PC-3 (cell line): ENCODE data around the gene CASK. TPM values are rescaled to one million over a fixed set of nuclear protein-coding genes. Genes with fewer than 3 reads are reported as not detected.

ENCODE experiments used
- ATAC-seq: fragments of 200-7000 bp; cut with Tn5 transposase; 2 replicates; pipeline ENCODE4 v1.9.1; 2020; ENCODE audit warnings: mild to moderate bottlenecking, moderate library complexity
- BruUV-seq: library from RNA; stranded (reverse); fragments of 400-500 nt; replicated peaks from 2 replicates; lab custom pipeline; 2021; lab: Mats Ljungman, UMichigan
- CTCF ChIA-PET: fragments of 300-600 bp; sonication (Branson Sonifier 250); formaldehyde crosslinking; loops from one replicate; lab custom pipeline; 2022; ENCODE audit warnings: antibody characterized with exemption; lab: Charles Lee
- POLR2A ChIA-PET: fragments of 300-600 bp; sonication (Branson Sonifier 250); formaldehyde crosslinking; loops from one replicate; lab custom pipeline; 2022; ENCODE audit warnings: antibody characterized with exemption; ENCODE audit not compliant: unreplicated experiment; lab: Charles Lee
- DNase-seq: peaks from one replicate; pipeline ENCODE4 v3.0.0-alpha.2; 2015
- H2AFZ ChIP-seq: fragments of 300-600 bp; sonication (generic); 2 replicates; pipeline ENCODE4 v1.6.0; 2016; ENCODE audit warnings: antibody characterized with exemption, low read length
- H3F3A ChIP-seq: fragments of 300-600 bp; sonication (generic); one replicate; pipeline ENCODE4 v1.6.0; 2017; ENCODE audit warnings: antibody characterized with exemption, low read length, control low read depth, mild to moderate bottlenecking; ENCODE audit not compliant: unreplicated experiment
- H3K27ac ChIP-seq: fragments of 300-600 bp; sonication (generic); 2 replicates; pipeline ENCODE4 v1.5.1; 2016; ENCODE audit warnings: mild to moderate bottlenecking, low read length
- H3K27me3 ChIP-seq: fragments of 300-600 bp; sonication (generic); 2 replicates; pipeline ENCODE4 v1.6.1; 2016; ENCODE audit warnings: low read length, mixed read lengths
- H3K36me3 ChIP-seq: fragments of 300-600 bp; sonication (generic); 2 replicates; pipeline ENCODE4 v1.6.1; 2016; ENCODE audit warnings: low read depth, mixed run types, low read length, mixed read lengths
- H3K4me1 ChIP-seq: fragments of 300-600 bp; sonication (generic); 2 replicates; pipeline ENCODE4 v1.5.1; 2016; ENCODE audit warnings: low read length; ENCODE audit not compliant: insufficient read depth
- H3K4me2 ChIP-seq: fragments of 300-600 bp; sonication (generic); 2 replicates; pipeline ENCODE4 v1.6.0; 2016; ENCODE audit warnings: low read length
- H3K4me3 ChIP-seq: fragments of 300-600 bp; sonication (generic); 2 replicates; pipeline ENCODE4 v1.5.1; 2016; ENCODE audit warnings: mild to moderate bottlenecking, low read length, mixed read lengths
- H3K79me2 ChIP-seq: fragments of 300-600 bp; sonication (generic); 2 replicates; pipeline ENCODE4 v1.6.1; 2017; ENCODE audit warnings: low read length, mixed read lengths
- H3K9ac ChIP-seq: fragments of 300-600 bp; sonication (generic); 2 replicates; pipeline ENCODE4 v1.6.0; 2016; ENCODE audit warnings: mild to moderate bottlenecking, low read length
- H3K9me2 ChIP-seq: fragments of 300-600 bp; sonication (generic); replicated peaks from 2 replicates; pipeline ENCODE4 v1.6.1; 2016; ENCODE audit warnings: mixed run types, low read length, mixed read lengths
- H3K9me3 ChIP-seq: fragments of 300-600 bp; sonication (generic); 2 replicates; pipeline ENCODE4 v1.6.1; 2016; ENCODE audit warnings: low read length, mixed read lengths
- H4K20me1 ChIP-seq: fragments of 300-600 bp; sonication (generic); 2 replicates; pipeline ENCODE4 v1.6.1; 2016; ENCODE audit warnings: low read length, mixed read lengths
- EZH2 ChIP-seq: fragments of 300-600 bp; sonication (generic); IDR thresholded peaks from one replicate; pipeline ENCODE4 v1.6.1; 2017; ENCODE audit warnings: antibody characterized with exemption, mild to moderate bottlenecking, low read length; ENCODE audit not compliant: unreplicated experiment
- EZH2phosphoT487 ChIP-seq: fragments of 300-600 bp; sonication (generic); IDR thresholded peaks from 2 replicates; pipeline ENCODE4 v1.6.1; 2018; ENCODE audit warnings: mild to moderate bottlenecking, antibody characterized with exemption, low read length, borderline replicate concordance
- intact Hi-C: fragments of 100-400 bp; cut with micrococcal nuclease; formaldehyde crosslinking; loops from 2 replicates; pipeline ENCODE4 v1.9.0; 2023
- total RNA-seq: library from RNA; depleted of rRNA; stranded (reverse); fragments of >200 nt; gene quantifications from 2 replicates; pipeline ENCODE4 v1.2.3, GENCODE V29; 2014
- TF ChIP-seq, protein P1 (sequence below): fragments of 300-600 bp; sonication (generic); conservative IDR thresholded peaks from 2 replicates; pipeline ENCODE4 v1.5.1; 2017; ENCODE audit warnings: antibody characterized with exemption, low read depth, mild to moderate bottlenecking, low read length

CASK gene
- total RNA-seq, 1 experiment from 2014 or later: 21.4 TPM

DNA sequence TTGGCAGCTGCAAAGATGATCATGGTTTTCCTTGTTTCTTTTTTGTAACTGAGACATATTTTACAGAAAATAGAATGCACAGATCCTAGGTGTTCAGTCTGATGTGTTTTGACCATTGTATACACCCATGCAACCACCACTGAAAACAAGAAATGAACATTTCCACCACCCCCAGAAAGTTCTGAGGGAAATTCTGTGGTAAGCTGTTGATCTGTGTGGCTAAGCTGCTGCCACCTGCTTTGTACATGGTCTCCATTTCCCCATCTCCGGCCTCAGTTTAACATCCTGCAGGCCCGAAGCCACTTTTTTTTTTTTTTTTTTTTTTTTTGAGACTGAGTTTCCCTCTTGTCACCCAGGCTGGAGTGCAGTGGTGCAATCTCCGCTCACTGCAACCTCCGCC lies 411.0 kb downstream of the CASK start:
- TF ChIP-seq EZH2phosphoT487 (no peak), EZH2 (no peak)
- TF ChIP-seq, protein P1, sequence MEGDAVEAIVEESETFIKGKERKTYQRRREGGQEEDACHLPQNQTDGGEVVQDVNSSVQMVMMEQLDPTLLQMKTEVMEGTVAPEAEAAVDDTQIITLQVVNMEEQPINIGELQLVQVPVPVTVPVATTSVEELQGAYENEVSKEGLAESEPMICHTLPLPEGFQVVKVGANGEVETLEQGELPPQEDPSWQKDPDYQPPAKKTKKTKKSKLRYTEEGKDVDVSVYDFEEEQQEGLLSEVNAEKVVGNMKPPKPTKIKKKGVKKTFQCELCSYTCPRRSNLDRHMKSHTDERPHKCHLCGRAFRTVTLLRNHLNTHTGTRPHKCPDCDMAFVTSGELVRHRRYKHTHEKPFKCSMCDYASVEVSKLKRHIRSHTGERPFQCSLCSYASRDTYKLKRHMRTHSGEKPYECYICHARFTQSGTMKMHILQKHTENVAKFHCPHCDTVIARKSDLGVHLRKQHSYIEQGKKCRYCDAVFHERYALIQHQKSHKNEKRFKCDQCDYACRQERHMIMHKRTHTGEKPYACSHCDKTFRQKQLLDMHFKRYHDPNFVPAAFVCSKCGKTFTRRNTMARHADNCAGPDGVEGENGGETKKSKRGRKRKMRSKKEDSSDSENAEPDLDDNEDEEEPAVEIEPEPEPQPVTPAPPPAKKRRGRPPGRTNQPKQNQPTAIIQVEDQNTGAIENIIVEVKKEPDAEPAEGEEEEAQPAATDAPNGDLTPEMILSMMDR: no peak
- Histone ChIP-seq H3K36me3 (no peaks in the 10 kb centered on the region), H2AFZ (no peak overlapping the region), H3K9me3 (no peaks in the 10 kb centered on the region), H3K4me3 (no peak overlapping the region), H3K27ac (no peak overlapping the region), H3F3A (no peaks in the 10 kb centered on the region), H3K9me2 (no peaks in the 10 kb centered on the region), H3K4me2 (no peak overlapping the region), H3K79me2 (no peaks in the 10 kb centered on the region), H4K20me1 (no peaks in the 10 kb centered on the region), H3K4me1 (no peaks in the 10 kb centered on the region), H3K27me3 (no peaks in the 10 kb centered on the region), H3K9ac (no peak overlapping the region)
- intact Hi-C loops: no loop called here
- no TSS peak for BruUV-seq
- CTCF ChIA-PET: no interaction called here
- no peak for DNase-seq
- POLR2A ChIA-PET: no interaction called here
- no peak for ATAC-seq

DNA sequence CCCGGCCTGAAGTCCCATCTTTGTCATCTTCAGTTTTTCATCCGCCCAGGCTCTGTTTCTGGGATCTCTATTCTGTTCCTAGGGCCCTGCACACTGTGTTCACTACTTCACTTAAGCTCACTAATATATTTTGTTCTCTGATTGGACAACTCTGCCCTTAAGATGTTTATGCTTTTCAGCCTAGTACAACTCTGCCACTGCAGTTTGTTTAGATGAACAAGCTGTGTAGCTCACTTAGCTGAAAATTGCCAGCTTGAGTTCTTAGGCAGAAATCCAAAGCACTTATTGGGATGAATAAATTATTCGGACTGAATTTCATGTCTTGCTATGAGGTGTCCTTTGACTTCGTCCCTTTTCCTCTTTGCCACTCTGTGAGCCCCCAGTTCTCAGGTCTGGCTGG lies 415.4 kb downstream of the CASK start:
- intact Hi-C loops: no loop called here
- Histone ChIP-seq H3K9me3 (no peaks in the 10 kb centered on the region), H2AFZ (no peak overlapping the region), H3K36me3 (no peaks in the 10 kb centered on the region), H3K4me2 (no peak overlapping the region), H3K27ac (no peak overlapping the region), H3K79me2 (no peaks in the 10 kb centered on the region), H3K9ac (no peak overlapping the region), H4K20me1 (no peaks in the 10 kb centered on the region), H3F3A (no peaks in the 10 kb centered on the region), H3K9me2 (no peaks in the 10 kb centered on the region), H3K4me3 (no peak overlapping the region), H3K27me3 (no peaks in the 10 kb centered on the region), H3K4me1 (no peaks in the 10 kb centered on the region)
- ChIA-PET POLR2A (no interaction called here), CTCF (no interaction called here)
- no peak for ATAC-seq
- TF ChIP-seq EZH2 (no peak), EZH2phosphoT487 (no peak)
- TF ChIP-seq, protein P1: no peak
- no peak for DNase-seq
- no TSS peak for BruUV-seq

DNA sequence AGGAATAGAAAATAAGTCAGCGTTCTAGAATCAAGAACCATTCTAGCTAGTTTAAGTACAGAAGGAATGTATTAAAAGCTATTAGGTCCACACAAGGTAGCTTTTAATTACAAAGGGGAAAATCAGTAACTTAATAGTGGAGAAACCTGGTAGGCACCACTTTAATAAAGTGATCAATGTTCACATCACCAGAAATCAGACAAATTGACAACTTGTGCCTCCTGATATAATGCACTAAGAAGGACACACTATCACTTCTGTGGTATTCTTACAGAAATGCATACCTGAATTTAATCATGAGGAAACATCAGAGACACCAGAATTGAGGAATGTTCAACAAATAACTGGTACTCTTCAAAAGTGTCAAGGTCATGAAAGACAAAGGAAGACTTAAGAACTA lies 421.4 kb downstream of the CASK start:
- ChIA-PET POLR2A (interaction anchor here (0.8 kb wide), 1 partner anchor 96 kb away, joined by 4 read pairs; no protein-coding TSS in a partner anchor), CTCF (interaction anchor here (0.7 kb wide), 1 partner anchor 849 kb away, joined by 4 read pairs; no protein-coding TSS in a partner anchor)
- no peak for TF ChIP-seq EZH2phosphoT487
- TF ChIP-seq, protein P1: no peak
- no peak for TF ChIP-seq EZH2
- H3K4me2 ChIP-seq: no peak overlapping the region
- no peak overlapping the region for H3K9ac ChIP-seq
- H3K36me3 ChIP-seq: no peaks in the 10 kb centered on the region
- no peaks in the 10 kb centered on the region for H3K9me2 ChIP-seq
- H3K4me1 ChIP-seq: no peaks in the 10 kb centered on the region
- no TSS peak for BruUV-seq
- no peaks in the 10 kb centered on the region for H4K20me1 ChIP-seq
- no peak overlapping the region for H3K27ac ChIP-seq
- H3K4me3 ChIP-seq: no peak overlapping the region
- H2AFZ ChIP-seq: no peak overlapping the region
- no peaks in the 10 kb centered on the region for H3F3A ChIP-seq
- H3K27me3 ChIP-seq: no peaks in the 10 kb centered on the region
- no peaks in the 10 kb centered on the region for H3K9me3 ChIP-seq
- ATAC-seq: no peak
- no peaks in the 10 kb centered on the region for H3K79me2 ChIP-seq
- intact Hi-C loops: no loop called here
- DNase-seq: no peak
